Measurements from ENCODE around the gene CHM. TPM values are rescaled to one million over a fixed set of nuclear protein-coding genes. Genes with fewer than 3 reads are reported as not detected.

Gene CHM
- total RNA-seq, 1 experiment from 2014 or later, result 18.1 TPM

DNA sequence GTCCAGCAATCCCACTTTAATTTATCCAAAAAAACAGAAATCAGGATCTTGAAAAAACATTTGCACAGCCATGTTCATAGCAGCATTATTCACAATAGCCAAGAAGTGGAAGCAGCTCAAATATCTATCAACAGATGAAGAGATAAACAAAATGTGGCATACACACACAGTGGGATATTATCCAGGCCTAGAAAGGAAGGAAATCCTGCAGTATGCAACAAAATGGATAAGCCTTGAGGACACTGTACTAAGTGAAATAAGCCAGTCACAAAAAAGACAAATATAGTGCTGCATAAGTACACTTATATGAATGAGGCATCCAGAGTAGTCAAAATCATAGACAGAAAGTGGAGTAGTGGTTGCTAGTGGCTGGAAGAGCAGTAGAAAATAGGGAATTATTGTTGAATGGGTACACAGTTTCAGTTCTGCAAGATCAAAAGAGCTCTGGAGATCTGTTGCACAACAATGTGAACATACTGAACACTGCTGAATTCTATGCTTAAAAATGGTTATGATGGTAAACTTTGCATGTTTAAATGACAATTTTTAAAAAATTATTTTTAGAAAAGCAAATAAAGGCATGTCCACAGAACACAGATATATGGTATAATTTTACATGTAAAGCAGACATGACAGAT is 25.6 kb downstream of the CHM start (continued):
- TF ChIP-seq, protein P1, sequence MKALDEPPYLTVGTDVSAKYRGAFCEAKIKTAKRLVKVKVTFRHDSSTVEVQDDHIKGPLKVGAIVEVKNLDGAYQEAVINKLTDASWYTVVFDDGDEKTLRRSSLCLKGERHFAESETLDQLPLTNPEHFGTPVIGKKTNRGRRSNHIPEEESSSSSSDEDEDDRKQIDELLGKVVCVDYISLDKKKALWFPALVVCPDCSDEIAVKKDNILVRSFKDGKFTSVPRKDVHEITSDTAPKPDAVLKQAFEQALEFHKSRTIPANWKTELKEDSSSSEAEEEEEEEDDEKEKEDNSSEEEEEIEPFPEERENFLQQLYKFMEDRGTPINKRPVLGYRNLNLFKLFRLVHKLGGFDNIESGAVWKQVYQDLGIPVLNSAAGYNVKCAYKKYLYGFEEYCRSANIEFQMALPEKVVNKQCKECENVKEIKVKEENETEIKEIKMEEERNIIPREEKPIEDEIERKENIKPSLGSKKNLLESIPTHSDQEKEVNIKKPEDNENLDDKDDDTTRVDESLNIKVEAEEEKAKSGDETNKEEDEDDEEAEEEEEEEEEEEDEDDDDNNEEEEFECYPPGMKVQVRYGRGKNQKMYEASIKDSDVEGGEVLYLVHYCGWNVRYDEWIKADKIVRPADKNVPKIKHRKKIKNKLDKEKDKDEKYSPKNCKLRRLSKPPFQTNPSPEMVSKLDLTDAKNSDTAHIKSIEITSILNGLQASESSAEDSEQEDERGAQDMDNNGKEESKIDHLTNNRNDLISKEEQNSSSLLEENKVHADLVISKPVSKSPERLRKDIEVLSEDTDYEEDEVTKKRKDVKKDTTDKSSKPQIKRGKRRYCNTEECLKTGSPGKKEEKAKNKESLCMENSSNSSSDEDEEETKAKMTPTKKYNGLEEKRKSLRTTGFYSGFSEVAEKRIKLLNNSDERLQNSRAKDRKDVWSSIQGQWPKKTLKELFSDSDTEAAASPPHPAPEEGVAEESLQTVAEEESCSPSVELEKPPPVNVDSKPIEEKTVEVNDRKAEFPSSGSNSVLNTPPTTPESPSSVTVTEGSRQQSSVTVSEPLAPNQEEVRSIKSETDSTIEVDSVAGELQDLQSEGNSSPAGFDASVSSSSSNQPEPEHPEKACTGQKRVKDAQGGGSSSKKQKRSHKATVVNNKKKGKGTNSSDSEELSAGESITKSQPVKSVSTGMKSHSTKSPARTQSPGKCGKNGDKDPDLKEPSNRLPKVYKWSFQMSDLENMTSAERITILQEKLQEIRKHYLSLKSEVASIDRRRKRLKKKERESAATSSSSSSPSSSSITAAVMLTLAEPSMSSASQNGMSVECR (CRISPR knock-in tag; IDR thresholded peaks at IDR 0.05; ENCODE audit: borderline replicate concordance), result no peak
- TF ChIP-seq TCF7 (CRISPR knock-in tag; IDR thresholded peaks at IDR 0.05; ENCODE audit: low read depth), result no peak
- TF ChIP-seq, protein P2, sequence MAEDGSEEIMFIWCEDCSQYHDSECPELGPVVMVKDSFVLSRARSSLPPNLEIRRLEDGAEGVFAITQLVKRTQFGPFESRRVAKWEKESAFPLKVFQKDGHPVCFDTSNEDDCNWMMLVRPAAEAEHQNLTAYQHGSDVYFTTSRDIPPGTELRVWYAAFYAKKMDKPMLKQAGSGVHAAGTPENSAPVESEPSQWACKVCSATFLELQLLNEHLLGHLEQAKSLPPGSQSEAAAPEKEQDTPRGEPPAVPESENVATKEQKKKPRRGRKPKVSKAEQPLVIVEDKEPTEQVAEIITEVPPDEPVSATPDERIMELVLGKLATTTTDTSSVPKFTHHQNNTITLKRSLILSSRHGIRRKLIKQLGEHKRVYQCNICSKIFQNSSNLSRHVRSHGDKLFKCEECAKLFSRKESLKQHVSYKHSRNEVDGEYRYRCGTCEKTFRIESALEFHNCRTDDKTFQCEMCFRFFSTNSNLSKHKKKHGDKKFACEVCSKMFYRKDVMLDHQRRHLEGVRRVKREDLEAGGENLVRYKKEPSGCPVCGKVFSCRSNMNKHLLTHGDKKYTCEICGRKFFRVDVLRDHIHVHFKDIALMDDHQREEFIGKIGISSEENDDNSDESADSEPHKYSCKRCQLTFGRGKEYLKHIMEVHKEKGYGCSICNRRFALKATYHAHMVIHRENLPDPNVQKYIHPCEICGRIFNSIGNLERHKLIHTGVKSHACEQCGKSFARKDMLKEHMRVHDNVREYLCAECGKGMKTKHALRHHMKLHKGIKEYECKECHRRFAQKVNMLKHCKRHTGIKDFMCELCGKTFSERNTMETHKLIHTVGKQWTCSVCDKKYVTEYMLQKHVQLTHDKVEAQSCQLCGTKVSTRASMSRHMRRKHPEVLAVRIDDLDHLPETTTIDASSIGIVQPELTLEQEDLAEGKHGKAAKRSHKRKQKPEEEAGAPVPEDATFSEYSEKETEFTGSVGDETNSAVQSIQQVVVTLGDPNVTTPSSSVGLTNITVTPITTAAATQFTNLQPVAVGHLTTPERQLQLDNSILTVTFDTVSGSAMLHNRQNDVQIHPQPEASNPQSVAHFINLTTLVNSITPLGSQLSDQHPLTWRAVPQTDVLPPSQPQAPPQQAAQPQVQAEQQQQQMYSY (CRISPR knock-in tag; IDR thresholded peaks at IDR 0.05), result no peak
- TF ChIP-seq ZNF317 (CRISPR knock-in tag; IDR thresholded peaks at IDR 0.05; ENCODE audit: borderline replicate concordance, low read depth), result no peak
- TF ChIP-seq, protein P3, sequence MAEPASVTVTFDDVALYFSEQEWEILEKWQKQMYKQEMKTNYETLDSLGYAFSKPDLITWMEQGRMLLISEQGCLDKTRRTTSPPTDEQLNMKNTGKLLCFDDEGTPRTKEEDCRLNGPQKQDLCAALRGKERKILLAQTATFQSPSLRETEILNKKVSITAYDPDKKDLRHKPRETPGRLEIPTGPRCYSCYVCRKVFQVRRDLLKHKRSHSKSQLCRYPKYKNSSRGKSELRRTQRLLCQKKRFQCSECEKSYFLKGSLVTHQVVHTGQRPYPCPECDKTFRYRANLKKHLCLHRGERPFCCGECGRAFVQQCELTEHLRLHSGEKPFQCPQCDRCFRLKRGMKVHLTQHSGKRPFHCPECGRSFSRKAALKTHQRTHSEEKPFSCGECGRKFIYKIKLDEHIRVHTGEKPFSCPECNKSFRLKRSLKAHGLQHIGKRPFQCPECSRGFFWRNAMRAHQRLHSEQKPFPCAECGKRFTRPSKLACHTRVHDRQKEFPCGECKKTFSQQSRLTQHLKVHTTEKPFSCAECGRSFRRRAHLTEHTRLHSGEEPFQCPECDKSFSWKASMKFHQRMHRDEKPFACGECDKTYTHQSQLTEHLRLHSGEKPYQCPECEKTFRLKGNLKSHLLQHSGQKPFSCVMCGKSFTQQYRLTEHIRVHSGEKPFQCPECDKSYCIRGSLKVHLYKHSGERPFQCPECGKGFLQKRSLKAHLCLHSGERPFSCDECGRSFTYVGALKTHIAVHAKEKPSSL (CRISPR knock-in tag; conservative IDR thresholded peaks at IDR 0.05), result no peak
- TF ChIP-seq, protein P4, sequence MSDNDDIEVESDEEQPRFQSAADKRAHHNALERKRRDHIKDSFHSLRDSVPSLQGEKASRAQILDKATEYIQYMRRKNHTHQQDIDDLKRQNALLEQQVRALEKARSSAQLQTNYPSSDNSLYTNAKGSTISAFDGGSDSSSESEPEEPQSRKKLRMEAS (CRISPR knock-in tag; IDR thresholded peaks at IDR 0.05), result no peak
- no peak for TF ChIP-seq CREB1 (CRISPR knock-in tag; IDR thresholded peaks at IDR 0.05)
- TF ChIP-seq TEAD4 (CRISPR knock-in tag; IDR thresholded peaks at IDR 0.05), result no peak
- no peak for TF ChIP-seq ZNF138 (CRISPR knock-in tag; conservative IDR thresholded peaks at IDR 0.05)
- no peak for TF ChIP-seq NR2C2 (CRISPR knock-in tag; IDR thresholded peaks at IDR 0.05)
- no peak for TF ChIP-seq NR3C1 (CRISPR knock-in tag; conservative IDR thresholded peaks at IDR 0.05; ENCODE audit: low read depth)
- TF ChIP-seq, protein P5, sequence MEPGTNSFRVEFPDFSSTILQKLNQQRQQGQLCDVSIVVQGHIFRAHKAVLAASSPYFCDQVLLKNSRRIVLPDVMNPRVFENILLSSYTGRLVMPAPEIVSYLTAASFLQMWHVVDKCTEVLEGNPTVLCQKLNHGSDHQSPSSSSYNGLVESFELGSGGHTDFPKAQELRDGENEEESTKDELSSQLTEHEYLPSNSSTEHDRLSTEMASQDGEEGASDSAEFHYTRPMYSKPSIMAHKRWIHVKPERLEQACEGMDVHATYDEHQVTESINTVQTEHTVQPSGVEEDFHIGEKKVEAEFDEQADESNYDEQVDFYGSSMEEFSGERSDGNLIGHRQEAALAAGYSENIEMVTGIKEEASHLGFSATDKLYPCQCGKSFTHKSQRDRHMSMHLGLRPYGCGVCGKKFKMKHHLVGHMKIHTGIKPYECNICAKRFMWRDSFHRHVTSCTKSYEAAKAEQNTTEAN (CRISPR knock-in tag; IDR thresholded peaks at IDR 0.05), result no peak
- TF ChIP-seq, protein P6, sequence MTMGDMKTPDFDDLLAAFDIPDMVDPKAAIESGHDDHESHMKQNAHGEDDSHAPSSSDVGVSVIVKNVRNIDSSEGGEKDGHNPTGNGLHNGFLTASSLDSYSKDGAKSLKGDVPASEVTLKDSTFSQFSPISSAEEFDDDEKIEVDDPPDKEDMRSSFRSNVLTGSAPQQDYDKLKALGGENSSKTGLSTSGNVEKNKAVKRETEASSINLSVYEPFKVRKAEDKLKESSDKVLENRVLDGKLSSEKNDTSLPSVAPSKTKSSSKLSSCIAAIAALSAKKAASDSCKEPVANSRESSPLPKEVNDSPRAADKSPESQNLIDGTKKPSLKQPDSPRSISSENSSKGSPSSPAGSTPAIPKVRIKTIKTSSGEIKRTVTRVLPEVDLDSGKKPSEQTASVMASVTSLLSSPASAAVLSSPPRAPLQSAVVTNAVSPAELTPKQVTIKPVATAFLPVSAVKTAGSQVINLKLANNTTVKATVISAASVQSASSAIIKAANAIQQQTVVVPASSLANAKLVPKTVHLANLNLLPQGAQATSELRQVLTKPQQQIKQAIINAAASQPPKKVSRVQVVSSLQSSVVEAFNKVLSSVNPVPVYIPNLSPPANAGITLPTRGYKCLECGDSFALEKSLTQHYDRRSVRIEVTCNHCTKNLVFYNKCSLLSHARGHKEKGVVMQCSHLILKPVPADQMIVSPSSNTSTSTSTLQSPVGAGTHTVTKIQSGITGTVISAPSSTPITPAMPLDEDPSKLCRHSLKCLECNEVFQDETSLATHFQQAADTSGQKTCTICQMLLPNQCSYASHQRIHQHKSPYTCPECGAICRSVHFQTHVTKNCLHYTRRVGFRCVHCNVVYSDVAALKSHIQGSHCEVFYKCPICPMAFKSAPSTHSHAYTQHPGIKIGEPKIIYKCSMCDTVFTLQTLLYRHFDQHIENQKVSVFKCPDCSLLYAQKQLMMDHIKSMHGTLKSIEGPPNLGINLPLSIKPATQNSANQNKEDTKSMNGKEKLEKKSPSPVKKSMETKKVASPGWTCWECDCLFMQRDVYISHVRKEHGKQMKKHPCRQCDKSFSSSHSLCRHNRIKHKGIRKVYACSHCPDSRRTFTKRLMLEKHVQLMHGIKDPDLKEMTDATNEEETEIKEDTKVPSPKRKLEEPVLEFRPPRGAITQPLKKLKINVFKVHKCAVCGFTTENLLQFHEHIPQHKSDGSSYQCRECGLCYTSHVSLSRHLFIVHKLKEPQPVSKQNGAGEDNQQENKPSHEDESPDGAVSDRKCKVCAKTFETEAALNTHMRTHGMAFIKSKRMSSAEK (CRISPR knock-in tag; IDR thresholded peaks at IDR 0.05; ENCODE audit: borderline replicate concordance), result no peak
- TF ChIP-seq, protein P7, sequence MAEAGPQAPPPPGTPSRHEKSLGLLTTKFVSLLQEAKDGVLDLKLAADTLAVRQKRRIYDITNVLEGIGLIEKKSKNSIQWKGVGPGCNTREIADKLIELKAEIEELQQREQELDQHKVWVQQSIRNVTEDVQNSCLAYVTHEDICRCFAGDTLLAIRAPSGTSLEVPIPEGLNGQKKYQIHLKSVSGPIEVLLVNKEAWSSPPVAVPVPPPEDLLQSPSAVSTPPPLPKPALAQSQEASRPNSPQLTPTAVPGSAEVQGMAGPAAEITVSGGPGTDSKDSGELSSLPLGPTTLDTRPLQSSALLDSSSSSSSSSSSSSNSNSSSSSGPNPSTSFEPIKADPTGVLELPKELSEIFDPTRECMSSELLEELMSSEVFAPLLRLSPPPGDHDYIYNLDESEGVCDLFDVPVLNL (CRISPR knock-in tag; IDR thresholded peaks at IDR 0.05; ENCODE audit: borderline replicate concordance, low read depth), result no peak
- TF ChIP-seq SMAD4 (CRISPR knock-in tag; IDR thresholded peaks at IDR 0.05), result no peak
- no peak for TF ChIP-seq ZBTB21 (CRISPR knock-in tag; IDR thresholded peaks at IDR 0.05; ENCODE audit: borderline replicate concordance)
- no peak for TF ChIP-seq FOXP1 (CRISPR knock-in tag; IDR thresholded peaks at IDR 0.05; ENCODE audit: borderline replicate concordance)

Data from WTC11 (cell line).